RWPE2 (cell line): ENCODE measurements around the gene VIPR2.

ENCODE experiments used
- ATAC-seq: fragments of 200-7000 bp; cut with Tn5 transposase; 3 replicates; pipeline ENCODE4 v1.9.1; 2021; ENCODE audit warnings: low read depth
- DNase-seq: peaks from one replicate; pipeline ENCODE4 v3.0.0-alpha.2; 2020; ENCODE audit warnings: low spot score
- H3K27ac ChIP-seq: fragments of 450-650 bp; 2 replicates; pipeline ENCODE4 v1.5.1; 2017; ENCODE audit warnings: mild to moderate bottlenecking; ENCODE audit not compliant: poor library complexity, severe bottlenecking
- H3K27me3 ChIP-seq: fragments of 250-450 bp; sonication (Bioruptor Pico); 2 replicates; pipeline ENCODE4 v1.5.1; 2021; ENCODE audit warnings: mild to moderate bottlenecking, moderate library complexity; ENCODE audit not compliant: insufficient read depth, poor library complexity, severe bottlenecking
- H3K36me3 ChIP-seq: fragments of 250-450 bp; sonication (Bioruptor Pico); 2 replicates; pipeline ENCODE4 v1.5.1; 2020; ENCODE audit warnings: low read depth, mild to moderate bottlenecking, moderate library complexity
- H3K4me1 ChIP-seq: fragments of 250-450 bp; sonication (Bioruptor Pico); 2 replicates; pipeline ENCODE4 v1.5.1; 2021; ENCODE audit warnings: mild to moderate bottlenecking, moderate library complexity; ENCODE audit not compliant: insufficient read depth, poor library complexity, severe bottlenecking
- H3K4me3 ChIP-seq: fragments of 250-450 bp; sonication (Bioruptor Pico); 2 replicates; pipeline ENCODE4 v1.5.1; 2021; ENCODE audit warnings: mild to moderate bottlenecking, moderate library complexity; ENCODE audit not compliant: severe bottlenecking
- H3K9me3 ChIP-seq: fragments of 250-450 bp; sonication (Bioruptor Pico); 2 replicates; pipeline ENCODE4 v1.5.1; 2021; ENCODE audit warnings: mild to moderate bottlenecking, moderate library complexity; ENCODE audit not compliant: severe bottlenecking
- TF ChIP-seq, protein P1 (sequence below): fragments of 450-650 bp; IDR thresholded peaks from one replicate; pipeline ENCODE4 v1.5.1; 2017; ENCODE audit warnings: mild to moderate bottlenecking, moderate library complexity; ENCODE audit not compliant: poor library complexity, severe bottlenecking

The VIPR2 gene

DNA sequence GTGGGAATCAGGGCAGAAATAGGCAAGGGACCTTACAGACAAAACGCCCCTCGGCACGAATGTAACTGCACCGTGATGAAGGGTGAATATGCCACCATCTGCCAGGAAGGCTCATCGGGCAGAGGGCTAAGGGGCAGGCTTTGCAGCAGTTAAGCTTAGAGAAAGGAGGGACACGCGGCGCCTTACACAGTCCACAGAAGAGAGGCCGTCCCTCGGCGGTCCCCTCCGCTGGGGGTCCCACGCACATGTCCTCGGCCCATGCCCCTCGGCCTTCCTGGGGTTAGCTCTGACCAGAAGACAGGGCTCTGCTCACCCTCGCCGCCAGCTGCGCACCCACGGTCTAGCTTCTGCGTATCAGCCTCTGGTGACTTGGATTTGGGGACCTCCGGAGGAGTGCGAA, 147.2 kb downstream of the VIPR2 start:
- DNase-seq (peak; percentile 44), ATAC-seq (peak; percentile 26; the same call in 1 of the 3 replicates)
- Histone ChIP-seq H3K4me3 (no peak overlapping the region), H3K4me1 (no peaks in the 10 kb centered on the region), H3K36me3 (no peaks in the 10 kb centered on the region), H3K27me3 (peaks cover 26% of the 10 kb centered on the region), H3K9me3 (no peaks in the 10 kb centered on the region), H3K27ac (no peak overlapping the region)
- TF ChIP-seq, protein P1, sequence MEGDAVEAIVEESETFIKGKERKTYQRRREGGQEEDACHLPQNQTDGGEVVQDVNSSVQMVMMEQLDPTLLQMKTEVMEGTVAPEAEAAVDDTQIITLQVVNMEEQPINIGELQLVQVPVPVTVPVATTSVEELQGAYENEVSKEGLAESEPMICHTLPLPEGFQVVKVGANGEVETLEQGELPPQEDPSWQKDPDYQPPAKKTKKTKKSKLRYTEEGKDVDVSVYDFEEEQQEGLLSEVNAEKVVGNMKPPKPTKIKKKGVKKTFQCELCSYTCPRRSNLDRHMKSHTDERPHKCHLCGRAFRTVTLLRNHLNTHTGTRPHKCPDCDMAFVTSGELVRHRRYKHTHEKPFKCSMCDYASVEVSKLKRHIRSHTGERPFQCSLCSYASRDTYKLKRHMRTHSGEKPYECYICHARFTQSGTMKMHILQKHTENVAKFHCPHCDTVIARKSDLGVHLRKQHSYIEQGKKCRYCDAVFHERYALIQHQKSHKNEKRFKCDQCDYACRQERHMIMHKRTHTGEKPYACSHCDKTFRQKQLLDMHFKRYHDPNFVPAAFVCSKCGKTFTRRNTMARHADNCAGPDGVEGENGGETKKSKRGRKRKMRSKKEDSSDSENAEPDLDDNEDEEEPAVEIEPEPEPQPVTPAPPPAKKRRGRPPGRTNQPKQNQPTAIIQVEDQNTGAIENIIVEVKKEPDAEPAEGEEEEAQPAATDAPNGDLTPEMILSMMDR: no peak

DNA sequence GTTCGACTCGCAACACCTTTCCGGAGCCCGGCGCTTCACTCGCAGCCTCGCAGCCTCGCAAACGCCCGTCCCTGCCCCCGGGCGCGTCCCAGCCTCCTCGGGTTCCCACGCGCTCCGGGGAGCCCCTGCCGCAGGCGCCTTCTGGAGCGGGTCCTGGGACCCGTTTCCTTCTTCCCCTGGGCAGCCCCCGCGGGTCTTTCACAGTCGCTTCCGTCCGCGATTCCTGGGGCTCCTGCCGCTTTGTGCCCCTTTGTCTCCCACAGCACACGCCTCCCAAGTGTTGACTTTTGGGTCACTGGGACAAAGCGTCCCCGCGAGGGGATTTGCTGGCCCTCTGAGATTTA, 147.6 kb downstream of the VIPR2 start:
- DNase-seq (no peak), ATAC-seq (no peak)
- H3K4me1 ChIP-seq: no peaks in the 10 kb centered on the region
- H3K27ac ChIP-seq: no peak overlapping the region
- no peaks in the 10 kb centered on the region for H3K36me3 ChIP-seq
- peaks cover 29% of the 10 kb centered on the region for H3K27me3 ChIP-seq
- no peaks in the 10 kb centered on the region for H3K9me3 ChIP-seq
- TF ChIP-seq, protein P1: no peak
- H3K4me3 ChIP-seq: no peak overlapping the region

DNA sequence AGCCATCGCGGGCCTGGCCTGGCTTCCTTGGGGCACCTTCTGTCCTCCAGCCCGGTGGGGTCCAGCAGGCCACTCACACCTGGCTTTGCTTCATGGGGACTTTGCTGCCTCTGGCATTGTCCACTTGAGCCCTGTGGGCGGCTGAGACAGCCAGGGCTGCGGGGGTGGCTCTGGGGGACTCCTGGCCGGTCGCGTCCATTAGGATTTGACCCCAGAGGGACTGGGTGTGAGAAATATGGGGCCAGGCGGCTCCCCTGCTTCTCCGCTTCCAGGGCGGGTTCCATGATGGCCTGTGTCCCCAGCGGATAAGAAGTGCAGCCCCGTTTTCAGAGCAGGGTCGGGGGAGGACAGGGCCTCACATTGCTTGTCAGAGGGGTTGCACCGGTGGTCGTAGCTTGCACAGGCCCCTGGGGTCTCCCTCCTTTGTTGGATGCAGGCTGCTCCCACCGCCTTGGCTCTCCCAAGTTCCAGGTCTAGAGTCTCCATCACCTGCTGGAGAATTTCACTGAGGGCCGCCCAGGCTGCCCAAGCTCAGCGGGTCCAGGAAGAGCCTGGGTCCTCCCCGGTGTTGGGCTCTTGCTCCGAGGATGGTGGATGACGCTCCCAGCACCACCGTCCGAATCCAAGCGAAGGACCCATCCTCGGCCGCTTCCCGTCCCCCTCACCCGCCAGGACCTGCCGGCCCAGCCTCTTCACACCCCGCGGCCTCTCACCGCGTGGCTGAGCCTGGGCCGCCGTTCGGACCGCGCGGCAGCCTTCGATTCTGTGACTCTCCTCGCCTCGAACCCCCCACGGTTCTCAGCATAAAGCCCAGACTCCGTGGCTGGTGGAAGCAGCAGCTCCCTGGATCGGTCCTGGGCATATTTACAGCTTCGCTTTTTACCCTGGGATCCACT, 148.2 kb downstream of the VIPR2 start:
- TF ChIP-seq, protein P1: no peak
- DNase-seq (peak; percentile 45), ATAC-seq (no peak; the same call in 2 of the 3 replicates)
- Histone ChIP-seq H3K27me3 (peaks cover 35% of the 10 kb centered on the region), H3K9me3 (no peaks in the 10 kb centered on the region), H3K4me1 (no peaks in the 10 kb centered on the region), H3K27ac (no peak overlapping the region), H3K36me3 (no peaks in the 10 kb centered on the region), H3K4me3 (no peak overlapping the region)

DNA sequence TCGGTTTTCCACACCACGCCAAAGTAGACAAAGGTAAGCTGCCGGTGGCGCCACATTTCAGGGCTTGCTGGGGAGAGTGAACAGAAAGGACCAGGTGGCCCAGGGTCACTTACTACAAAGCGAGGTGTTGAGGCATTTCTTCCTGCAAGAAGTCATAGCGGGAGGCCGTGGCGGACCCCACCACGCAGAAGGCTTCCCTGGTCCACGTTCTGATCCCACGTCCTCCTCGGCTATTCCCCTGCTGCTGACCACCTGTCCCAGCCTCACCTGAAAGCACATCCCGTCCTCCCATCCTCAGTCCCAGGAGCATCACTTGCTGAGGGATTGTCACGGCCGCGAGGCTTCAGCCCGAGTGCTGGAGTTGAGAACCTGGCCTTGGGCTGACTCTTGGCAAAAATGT, 149.2 kb downstream of the VIPR2 start:
- ATAC-seq: no peak
- Histone ChIP-seq H3K36me3 (no peaks in the 10 kb centered on the region), H3K4me3 (no peak overlapping the region), H3K27me3 (peaks cover 45% of the 10 kb centered on the region), H3K4me1 (no peaks in the 10 kb centered on the region), H3K9me3 (no peaks in the 10 kb centered on the region), H3K27ac (no peak overlapping the region)
- DNase-seq: peak; percentile 38
- TF ChIP-seq, protein P1: no peak

DNA sequence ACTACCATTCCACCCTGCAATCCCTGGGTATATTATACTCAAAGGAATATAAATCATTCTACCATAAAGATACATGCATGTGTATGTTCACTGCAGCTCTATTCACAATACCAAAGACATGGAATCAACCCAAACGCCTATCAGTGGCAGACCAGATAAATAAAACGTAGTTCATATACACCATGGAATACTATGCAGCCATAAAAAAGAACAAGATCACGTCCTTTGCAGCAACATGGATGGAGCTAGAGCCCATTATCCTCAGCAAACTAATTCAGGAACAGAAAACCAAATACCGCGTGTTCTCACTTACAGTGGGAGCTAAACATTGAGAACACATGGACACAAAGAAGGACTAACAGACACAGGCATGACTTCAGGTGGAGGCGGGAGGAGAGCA, 150.0 kb downstream of the VIPR2 start:
- TF ChIP-seq, protein P1: no peak
- no peak for DNase-seq
- no peak overlapping the region for H3K4me3 ChIP-seq
- H3K36me3 ChIP-seq: no peaks in the 10 kb centered on the region
- H3K9me3 ChIP-seq: no peaks in the 10 kb centered on the region
- ATAC-seq: no peak
- peaks cover 49% of the 10 kb centered on the region for H3K27me3 ChIP-seq
- H3K27ac ChIP-seq: no peak overlapping the region
- no peaks in the 10 kb centered on the region for H3K4me1 ChIP-seq
